ENCODE results near the gene NUDT4. TPM values are rescaled to one million over a fixed set of nuclear protein-coding genes. Genes with fewer than 3 reads are reported as not detected.

NUDT4 gene
- total and polyA plus RNA-seq, 2 of the 4 experiments (the other 2 are of a cell fraction): 23.6 to 25.6 TPM

GRCh38 chr12:93440043-93440835, 62.5 kb downstream of the NUDT4 start:
- Histone ChIP-seq H3K79me1 (ENCODE audit: low read depth in 1 of 2, low read length in 2 of 2) (peaks cover 3 to 30% of the 10 kb centered on the region in 2 experiments; a peak in 3 of 4 replicates), H3K36me3 (ENCODE audit: control insufficient read depth, insufficient read depth, low read length) (no peaks in the 10 kb centered on the region), H2BK15ac (ENCODE audit: low read depth, low read length) (no peak overlapping the region), H3K27me3 (ENCODE audit: control insufficient read depth, insufficient read depth, low read length) (no peaks in the 10 kb centered on the region), H4K91ac (ENCODE audit: insufficient read depth, low read depth, low read length) (no peak overlapping the region), H3K56ac (ENCODE audit: extremely low read depth, insufficient read depth, low read length) (no peak overlapping the region), H3K4me1 (ENCODE audit: control insufficient read depth, insufficient read depth, low read length) (peaks cover 13% of the 10 kb centered on the region), H3K14ac (replicated peaks; ENCODE audit: low read depth, low read length) (0 out of 2 replicates have a peak overlapping the region, but pooled peaks have one; percentile 10), H3K9ac (ENCODE audit: low read depth, low read length) (peak overlapping the region; percentile 89), H3K9me3 (ENCODE audit: control insufficient read depth, insufficient read depth, low read length) (no peaks in the 10 kb centered on the region), H2BK120ac (ENCODE audit: low read depth, low read length) (no peak overlapping the region), H3K18ac (ENCODE audit: low read depth, low read length) (no peak overlapping the region), H3K9me1 (ENCODE audit: insufficient read depth, low read length) (peaks cover 15% of the 10 kb centered on the region), H4K5ac (ENCODE audit: low read depth, low read length) (no peak overlapping the region; the same call in 1 of the 2 replicates), H3K4me3 (ENCODE audit: insufficient read depth, low read depth, low read length) (peak overlapping the region; percentile 86), H2AK5ac (ENCODE audit: low read depth, low read length) (no peak overlapping the region), H3K23ac (ENCODE audit: low read depth, low read length) (peak overlapping the region; percentile 43), H4K20me1 (ENCODE audit: insufficient read depth, low read length) (peaks cover 59% of the 10 kb centered on the region), H2AK9ac (replicated peaks; ENCODE audit: low read depth, low read length, poor library complexity) (no peak overlapping the region), H3K4ac (ENCODE audit: low read depth, low read length) (no peak overlapping the region), H3K27ac (ENCODE audit: insufficient read depth, low read length) (no peak overlapping the region), H2AFZ (replicated peaks; ENCODE audit: low read length, poor library complexity) (no peak overlapping the region), H2BK5ac (ENCODE audit: low read depth, low read length, poor library complexity, severe bottlenecking) (peak overlapping the region; percentile 78), H3K4me2 (ENCODE audit: low read depth, low read length) (peak overlapping the region; percentile 97), H4K8ac (ENCODE audit: low read depth in 2 of 2, low read length in 2 of 2) (no peak overlapping the region), H2BK20ac (ENCODE audit: low read depth, low read length) (no peak overlapping the region)
- 13% methylated on average over 3 of the region's 12 CpGs; no CpG with 5 or more reads in 1 of the 2 experiments for WGBS, 2 experiments (ENCODE audit: extremely low coverage in 2 of 2, insufficient read length in 1 of 2)
- POLR2A ChIA-PET (ENCODE audit: unreplicated experiment): no interaction called here
- in situ Hi-C loops (cut with MboI; ENCODE audit: low sequenced_read_pairs): no loop called here
- TF ChIP-seq MXI1 (IDR thresholded peaks at IDR 0.05; ENCODE audit: borderline replicate concordance, low read depth, low read length) (no peak), CEBPB (IDR thresholded peaks at IDR 0.05; ENCODE audit: low read depth, low read length) (peak; percentile 85)
- dilution Hi-C loops (cut with HindIII; ENCODE audit: low sequenced_read_pairs, unreplicated experiment): no loop called here
- intact Hi-C loops (cut with micrococcal nuclease): no loop called here
- DNase-seq (peak; percentile 34), ATAC-seq (ENCODE audit: low read depth) (no peak)
- BruUV-seq (replicated peaks): TSS peak; percentile 50
- CTCF ChIA-PET: interaction anchor here (0.6 to 1.0 kb wide), 2 partner anchors 7 to 21 kb away, joined by 3 to 4 read pairs; no protein-coding TSS in a partner anchor

Measured in IMR-90 (cell line).